Measurements from ENCODE around the gene NBEAL2.
"Not testable (repeated sequence)": the region's sequence is repeated elsewhere in the genome, so short reads cannot be mapped to it uniquely, and the experiment has no call there.

Gene NBEAL2

GRCh38 chr3:47013231-47013630, 33.8 kb downstream of the NBEAL2 start:
- DNase-seq, result no peak

DNA sequence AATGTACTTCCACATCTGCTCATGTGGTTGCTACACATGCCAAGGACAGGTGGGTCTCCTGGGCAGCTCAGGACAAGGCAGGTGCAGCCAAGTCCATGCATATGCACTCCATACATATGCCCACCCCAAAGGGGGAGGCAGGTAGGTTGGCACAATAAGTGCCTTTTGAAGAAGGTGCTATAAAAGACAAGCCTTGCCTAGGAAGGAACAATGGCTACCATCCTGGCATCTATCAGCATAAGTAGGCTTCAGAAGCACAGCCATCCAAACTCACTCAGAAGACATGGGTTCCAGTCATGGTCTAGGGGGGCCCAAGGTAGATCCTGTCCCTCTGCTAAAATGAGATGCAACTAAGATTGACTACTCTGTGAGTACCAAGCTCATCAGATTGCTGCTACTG, 34.6 kb downstream of the NBEAL2 start:
- DNase-seq, result no peak

DNA sequence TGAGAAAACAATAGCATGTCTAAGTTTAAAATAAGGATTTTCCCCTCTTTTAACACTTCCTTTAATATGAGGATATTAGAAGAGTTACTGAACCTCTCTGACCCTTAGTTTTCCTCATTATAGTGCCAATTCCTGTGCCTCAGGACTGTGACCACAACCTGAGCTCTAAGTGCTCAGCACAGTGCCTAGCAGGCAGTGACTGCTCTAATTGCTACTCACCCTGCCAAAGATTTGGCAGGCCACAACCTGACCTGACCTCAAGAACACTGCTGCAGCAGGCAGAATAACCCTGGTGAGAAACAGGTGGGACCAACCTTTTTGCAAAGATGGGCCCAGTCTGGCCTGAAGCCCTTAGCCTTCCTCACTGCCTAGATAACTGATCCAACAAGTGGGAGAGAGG, 35.7 kb downstream of the NBEAL2 start:
- DNase-seq, result no peak

GRCh38 chr3:47016086-47016933, 36.8 kb downstream of the NBEAL2 start:
- DNase-seq, result no peak

DNA sequence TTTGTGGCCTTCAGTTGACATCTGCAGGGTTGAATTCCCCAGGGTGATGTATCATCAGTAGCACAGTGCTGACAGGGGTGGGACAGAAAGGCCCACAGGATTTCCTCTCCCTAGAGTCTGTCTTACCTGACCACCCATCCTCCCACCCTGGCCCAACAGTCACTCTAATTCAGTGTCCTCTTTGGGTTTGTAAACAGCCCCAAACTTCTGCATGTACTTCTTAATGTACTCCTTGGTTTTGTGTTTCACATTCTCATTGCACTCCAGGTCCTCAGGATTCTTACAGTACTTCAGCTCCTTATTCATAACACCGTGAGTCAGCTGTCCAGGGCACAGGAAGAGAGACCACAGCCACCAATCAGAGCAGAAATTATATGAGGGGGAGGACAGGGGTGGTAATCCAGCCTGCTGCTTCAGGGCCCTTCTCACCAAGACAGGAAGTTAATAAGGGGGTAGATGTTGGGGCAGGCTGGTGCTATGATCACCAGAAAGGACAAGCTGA, 37.5 kb downstream of the NBEAL2 start:
- DNase-seq, result no peak

DNA sequence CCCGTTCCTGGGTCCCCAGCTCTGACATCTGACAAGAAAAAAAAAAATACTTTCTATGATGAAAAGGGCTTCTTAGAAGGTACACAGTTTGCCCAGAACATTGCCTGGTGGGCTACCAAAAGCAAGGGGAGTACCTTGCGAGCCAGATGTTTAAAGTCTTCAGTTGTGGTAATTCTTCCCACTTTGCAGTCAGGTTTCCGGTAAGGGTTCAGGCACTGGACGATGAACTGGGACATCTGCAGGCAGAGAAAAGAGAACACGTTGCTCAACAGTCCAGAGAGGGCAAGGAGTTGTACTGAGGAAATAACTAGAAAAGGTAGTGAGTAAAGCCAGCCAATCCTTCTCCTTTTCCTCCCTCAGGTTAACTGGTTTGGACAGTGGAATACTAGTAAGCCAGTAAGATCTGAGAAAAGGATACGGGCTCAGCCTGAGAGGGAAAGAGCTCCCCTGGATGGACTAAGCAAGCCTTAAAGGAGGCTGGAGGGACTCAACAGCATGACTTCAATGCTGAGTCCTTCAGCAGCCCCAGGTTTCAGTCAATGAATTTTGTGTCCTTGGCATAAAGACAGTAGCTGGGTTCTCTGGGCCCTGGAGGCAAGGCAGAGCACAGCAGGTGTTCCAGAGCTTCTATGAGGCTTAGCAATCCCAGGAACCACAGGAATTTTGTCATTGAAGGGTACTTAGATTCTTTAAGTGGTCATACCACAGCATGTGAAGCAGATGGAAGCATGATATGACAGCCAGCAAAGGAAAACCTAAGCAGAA, 38.2 kb downstream of the NBEAL2 start:
- DNase-seq, result peak; percentile 2

GRCh38 chr3:47018269-47018611, 38.8 kb downstream of the NBEAL2 start:
- DNase-seq, result no peak

- DNase-seq, result peak; percentile 1
Observed at GRCh38 chr3:47019201-47019600, 39.7 kb downstream of the NBEAL2 start.

GRCh38 chr3:47020311-47020710, 40.8 kb downstream of the NBEAL2 start:
- no peak for DNase-seq

GRCh38 chr3:47022641-47023071, 43.2 kb downstream of the NBEAL2 start:
- peak; percentile 18 for DNase-seq

DNA sequence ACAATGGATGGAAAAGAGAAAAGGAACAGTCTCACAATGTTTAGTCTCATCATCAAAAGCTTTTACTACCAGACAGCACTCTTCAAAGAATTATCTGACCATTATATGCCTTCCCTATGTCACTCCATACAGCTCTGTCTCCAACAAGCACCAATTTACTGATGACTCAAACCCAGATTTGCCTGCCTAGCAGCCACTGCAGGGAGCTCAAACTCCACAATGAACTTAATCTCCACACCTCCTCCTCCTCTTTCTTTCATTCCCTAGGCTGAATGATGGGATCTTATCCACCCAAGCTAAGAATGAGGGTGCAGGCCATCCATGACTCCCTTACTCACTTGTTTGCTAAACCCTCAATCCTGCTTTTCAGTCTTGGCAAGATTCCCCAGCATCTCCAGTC, 45.5 kb downstream of the NBEAL2 start:
- DNase-seq, result no peak

- not testable (repeated sequence) for DNase-seq
Observed at GRCh38 chr3:47026432-47026831, 47.0 kb downstream of the NBEAL2 start.

- no peak for DNase-seq
Observed at GRCh38 chr3:47028146-47028545, 48.7 kb downstream of the NBEAL2 start.

DNA sequence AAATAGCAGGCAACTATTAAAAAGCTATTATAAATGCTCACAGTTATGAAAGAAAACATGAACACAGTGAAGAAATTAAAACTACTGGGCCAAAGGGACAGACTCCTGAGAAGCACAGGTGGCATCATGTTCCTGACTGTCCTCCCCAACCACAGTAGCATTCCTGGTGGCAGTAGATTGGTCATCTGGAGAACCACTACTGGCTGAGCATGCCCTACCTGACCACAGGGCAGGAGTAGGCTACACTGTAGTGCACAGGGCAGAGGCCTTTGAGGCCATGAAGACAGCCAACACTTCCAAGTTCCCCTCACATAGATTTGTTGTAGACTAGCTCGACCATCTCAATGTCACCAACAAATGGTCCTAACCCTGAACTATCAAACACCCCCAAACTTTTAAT, 49.2 kb downstream of the NBEAL2 start:
- DNase-seq, result no peak

DNA sequence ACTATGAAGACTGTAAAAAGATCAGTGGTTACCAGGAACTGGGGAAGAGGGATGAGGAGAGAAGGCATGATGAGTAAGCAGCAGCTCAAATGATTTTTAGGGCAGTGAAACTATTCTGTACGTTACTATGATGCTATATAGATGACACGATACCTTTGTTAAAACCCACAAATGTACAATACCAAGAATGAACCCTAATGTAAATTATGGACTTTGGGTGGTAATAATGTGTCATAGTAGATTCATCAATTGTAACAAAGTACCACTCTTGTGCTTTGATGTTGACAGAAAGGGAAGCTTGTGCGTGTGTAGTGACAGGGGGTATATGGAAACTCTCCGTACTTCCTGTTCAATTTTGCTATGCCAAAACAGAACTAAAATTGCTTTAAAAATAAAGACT, 51.6 kb downstream of the NBEAL2 start:
- not testable (repeated sequence) for DNase-seq

- no peak for DNase-seq
Observed at GRCh38 chr3:47034868-47035489, 55.5 kb downstream of the NBEAL2 start.

- no peak for DNase-seq
Observed at GRCh38 chr3:47035645-47036044, 56.2 kb downstream of the NBEAL2 start.

GRCh38 chr3:47036145-47036544, 56.7 kb downstream of the NBEAL2 start:
- no peak for DNase-seq

DNA sequence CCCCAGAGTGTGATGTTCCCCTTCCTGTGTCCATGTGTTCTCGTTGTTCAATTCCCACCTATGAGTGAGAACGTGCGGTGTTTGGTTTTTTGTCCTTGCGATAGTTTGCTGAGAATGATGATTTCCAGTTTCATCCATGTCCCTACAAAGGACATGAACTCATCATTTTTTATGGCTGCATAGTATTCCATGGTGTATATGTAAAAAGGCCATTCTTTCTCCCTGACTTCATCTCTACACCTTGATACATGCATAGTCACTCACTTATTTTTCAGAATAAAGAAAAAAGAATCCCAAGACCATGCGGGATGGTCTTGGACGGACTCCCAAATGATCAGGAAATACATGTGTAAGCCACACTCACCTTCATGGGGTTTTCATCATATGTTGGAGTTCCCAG, 57.8 kb downstream of the NBEAL2 start:
- DNase-seq, result not testable (repeated sequence)

DNA sequence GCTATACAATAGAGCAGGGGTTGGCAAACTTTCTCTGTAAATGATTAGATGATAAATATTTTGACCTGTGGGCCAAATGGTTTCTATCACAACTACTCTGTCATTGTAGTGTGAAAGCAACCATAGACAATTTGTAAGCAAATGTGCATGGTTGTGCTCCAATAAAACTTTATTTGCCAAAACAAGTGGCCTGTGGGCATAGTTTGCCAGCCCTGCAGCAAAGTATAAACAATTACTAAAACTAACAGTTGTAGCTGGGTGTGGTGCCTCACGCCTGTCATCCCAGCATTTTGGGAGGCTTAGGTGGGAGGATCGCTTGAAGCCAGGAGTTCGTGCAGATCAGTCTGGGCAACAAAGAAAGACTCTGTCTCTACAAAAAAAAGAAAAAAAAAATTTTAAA, 61.6 kb downstream of the NBEAL2 start:
- DNase-seq, result no peak

GRCh38 chr3:47042231-47042791, 62.8 kb downstream of the NBEAL2 start:
- DNase-seq, result no peak

- no peak for DNase-seq
Observed at GRCh38 chr3:47047069-47047468, 67.6 kb downstream of the NBEAL2 start.

GRCh38 chr3:47047673-47048072, 68.2 kb downstream of the NBEAL2 start:
- no peak for DNase-seq
